ENCODE measurements around the gene TMEM163. TPM values are rescaled to one million over a fixed set of nuclear protein-coding genes. Genes with fewer than 3 reads are reported as not detected.

The TMEM163 gene
- total RNA-seq, 1 experiment from 2014 or later = 0.12 TPM

DNA sequence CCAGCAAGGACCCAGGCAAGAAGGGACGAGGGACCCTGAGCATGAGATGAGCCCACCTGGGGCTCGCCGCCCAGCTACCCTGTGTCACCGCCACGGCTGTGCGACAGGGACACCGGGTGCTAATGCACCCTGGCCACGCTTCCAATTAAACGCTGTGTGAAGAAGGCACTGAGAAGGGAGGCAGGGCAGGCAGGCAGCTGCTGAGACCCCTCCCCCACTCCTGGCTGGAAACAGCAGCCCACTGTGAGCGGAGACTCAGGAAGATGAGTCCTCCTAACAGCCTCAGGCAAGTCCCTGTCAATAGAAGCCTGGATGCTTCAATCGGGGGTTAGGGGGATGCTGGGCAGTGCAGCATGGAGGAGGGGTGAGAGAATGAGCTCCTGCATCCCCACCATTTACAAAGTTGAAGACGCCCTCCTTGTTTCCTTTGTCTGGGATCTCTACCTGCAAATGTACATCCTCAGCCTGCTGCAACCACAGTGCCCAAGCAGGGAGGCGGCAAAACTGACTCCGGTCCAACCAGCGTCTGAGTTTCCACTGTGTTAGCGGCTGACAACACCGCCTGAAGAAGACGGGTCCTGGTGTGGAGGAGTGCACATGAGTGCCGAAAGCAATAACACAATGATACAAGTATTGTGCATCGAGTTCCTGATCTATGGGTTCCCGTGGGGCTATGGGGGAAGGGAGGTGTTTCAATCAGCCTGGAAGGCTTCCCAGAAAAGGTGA, 12.8 kb downstream of the TMEM163 start:
- no peak overlapping the region for H3K4me2 ChIP-seq (ENCODE audit: low read length)
- H3K4me3 ChIP-seq (replicated peaks in 1 of 2; ENCODE audit: low read depth in 1 of 2, low read length in 2 of 2) = no peak overlapping the region
- BruUV-seq (replicated peaks) = no TSS peak
- ChIA-PET POLR2A (no interaction called here), RAD21 (ENCODE audit: low non-redundant PET in 1 of 2, low total read pairs in 2 of 2, uncharacterized antibody in 2 of 2, unreplicated experiment in 2 of 2) (no interaction called here), CTCF (no interaction called here)
- H3K9ac ChIP-seq (ENCODE audit: low read length) = no peak overlapping the region
- H3K36me3 ChIP-seq (ENCODE audit: control insufficient read depth in 1 of 2, insufficient read depth in 2 of 2, low read length in 2 of 2) = no peaks in the 10 kb centered on the region
- H3K9me2 ChIP-seq (ENCODE audit: insufficient read depth) = no peaks in the 10 kb centered on the region
- peaks cover 12% of the 10 kb centered on the region; the same call in 1 of the 2 replicates for H3K27me3 ChIP-seq (ENCODE audit: insufficient read depth, low read length)
- intact Hi-C loops (cut with micrococcal nuclease) = no loop called here
- H3K9me3 ChIP-seq (ENCODE audit: control insufficient read depth in 1 of 2, insufficient read depth in 1 of 2, low read depth in 1 of 2, low read length in 2 of 2) = no peaks in the 10 kb centered on the region
- H2AFZ ChIP-seq (ENCODE audit: low read depth, low read length, poor library complexity, severe bottlenecking) = no peak overlapping the region
- ATAC-seq (no peak), DNase-seq (ENCODE audit: low read depth, low spot score) (no peak)
- no peak overlapping the region for H3K27ac ChIP-seq (ENCODE audit: low read depth, low read length)
- no peaks in the 10 kb centered on the region for H4K20me1 ChIP-seq (ENCODE audit: insufficient read depth)
- no peaks in the 10 kb centered on the region for H3K79me2 ChIP-seq (ENCODE audit: insufficient read depth, low read length)
- H3K4me1 ChIP-seq (ENCODE audit: control insufficient read depth in 1 of 2, insufficient read depth in 2 of 2, low read length in 2 of 2) = no peaks in the 10 kb centered on the region
- TF ChIP-seq POLR2A (IDR thresholded peaks at IDR 0.05; ENCODE audit: borderline replicate concordance, extremely low read depth, insufficient read depth, insufficient read length) (no peak), POLR2AphosphoS5 (IDR thresholded peaks at IDR 0.05; ENCODE audit: low read depth, low read length) (no peak), EGR1 (IDR thresholded peaks at IDR 0.05; ENCODE audit: low read depth) (no peak), ZNF274 (IDR thresholded peaks at IDR 0.05; ENCODE audit: low read depth, low read length) (no peak), RAD21 (IDR thresholded peaks at IDR 0.05; ENCODE audit: low read depth) (no peak), ZFX (IDR thresholded peaks at IDR 0.05) (no peak), FOSL1 (IDR thresholded peaks at IDR 0.05; ENCODE audit: low read depth) (no peak), TCF7L2 (IDR thresholded peaks at IDR 0.05; ENCODE audit: borderline replicate concordance, extremely low read depth, insufficient read depth, insufficient read length) (no peak)
- TF ChIP-seq, protein P1, sequence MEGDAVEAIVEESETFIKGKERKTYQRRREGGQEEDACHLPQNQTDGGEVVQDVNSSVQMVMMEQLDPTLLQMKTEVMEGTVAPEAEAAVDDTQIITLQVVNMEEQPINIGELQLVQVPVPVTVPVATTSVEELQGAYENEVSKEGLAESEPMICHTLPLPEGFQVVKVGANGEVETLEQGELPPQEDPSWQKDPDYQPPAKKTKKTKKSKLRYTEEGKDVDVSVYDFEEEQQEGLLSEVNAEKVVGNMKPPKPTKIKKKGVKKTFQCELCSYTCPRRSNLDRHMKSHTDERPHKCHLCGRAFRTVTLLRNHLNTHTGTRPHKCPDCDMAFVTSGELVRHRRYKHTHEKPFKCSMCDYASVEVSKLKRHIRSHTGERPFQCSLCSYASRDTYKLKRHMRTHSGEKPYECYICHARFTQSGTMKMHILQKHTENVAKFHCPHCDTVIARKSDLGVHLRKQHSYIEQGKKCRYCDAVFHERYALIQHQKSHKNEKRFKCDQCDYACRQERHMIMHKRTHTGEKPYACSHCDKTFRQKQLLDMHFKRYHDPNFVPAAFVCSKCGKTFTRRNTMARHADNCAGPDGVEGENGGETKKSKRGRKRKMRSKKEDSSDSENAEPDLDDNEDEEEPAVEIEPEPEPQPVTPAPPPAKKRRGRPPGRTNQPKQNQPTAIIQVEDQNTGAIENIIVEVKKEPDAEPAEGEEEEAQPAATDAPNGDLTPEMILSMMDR (IDR thresholded peaks at IDR 0.05 in 2 of 3, conservative IDR thresholded peaks at IDR 0.05 in 1 of 3; ENCODE audit: borderline replicate concordance in 1 of 3, insufficient read depth in 1 of 3, low read depth in 2 of 3, low read length in 2 of 3) = no peak
- TF ChIP-seq, protein P2, sequence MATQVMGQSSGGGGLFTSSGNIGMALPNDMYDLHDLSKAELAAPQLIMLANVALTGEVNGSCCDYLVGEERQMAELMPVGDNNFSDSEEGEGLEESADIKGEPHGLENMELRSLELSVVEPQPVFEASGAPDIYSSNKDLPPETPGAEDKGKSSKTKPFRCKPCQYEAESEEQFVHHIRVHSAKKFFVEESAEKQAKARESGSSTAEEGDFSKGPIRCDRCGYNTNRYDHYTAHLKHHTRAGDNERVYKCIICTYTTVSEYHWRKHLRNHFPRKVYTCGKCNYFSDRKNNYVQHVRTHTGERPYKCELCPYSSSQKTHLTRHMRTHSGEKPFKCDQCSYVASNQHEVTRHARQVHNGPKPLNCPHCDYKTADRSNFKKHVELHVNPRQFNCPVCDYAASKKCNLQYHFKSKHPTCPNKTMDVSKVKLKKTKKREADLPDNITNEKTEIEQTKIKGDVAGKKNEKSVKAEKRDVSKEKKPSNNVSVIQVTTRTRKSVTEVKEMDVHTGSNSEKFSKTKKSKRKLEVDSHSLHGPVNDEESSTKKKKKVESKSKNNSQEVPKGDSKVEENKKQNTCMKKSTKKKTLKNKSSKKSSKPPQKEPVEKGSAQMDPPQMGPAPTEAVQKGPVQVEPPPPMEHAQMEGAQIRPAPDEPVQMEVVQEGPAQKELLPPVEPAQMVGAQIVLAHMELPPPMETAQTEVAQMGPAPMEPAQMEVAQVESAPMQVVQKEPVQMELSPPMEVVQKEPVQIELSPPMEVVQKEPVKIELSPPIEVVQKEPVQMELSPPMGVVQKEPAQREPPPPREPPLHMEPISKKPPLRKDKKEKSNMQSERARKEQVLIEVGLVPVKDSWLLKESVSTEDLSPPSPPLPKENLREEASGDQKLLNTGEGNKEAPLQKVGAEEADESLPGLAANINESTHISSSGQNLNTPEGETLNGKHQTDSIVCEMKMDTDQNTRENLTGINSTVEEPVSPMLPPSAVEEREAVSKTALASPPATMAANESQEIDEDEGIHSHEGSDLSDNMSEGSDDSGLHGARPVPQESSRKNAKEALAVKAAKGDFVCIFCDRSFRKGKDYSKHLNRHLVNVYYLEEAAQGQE (IDR thresholded peaks at IDR 0.05; ENCODE audit: low read depth) = no peak

Data from HCT116 (cell line).